GM18505 (cell line): ENCODE results near the gene CES4A.
A peak's percentile ranks its signal among the peaks of the same experiment; 100 is the strongest.
"Not testable (repeated sequence)": the region's sequence is repeated elsewhere in the genome, so short reads cannot be mapped to it uniquely, and the experiment has no call there.

Experiments
- ATAC-seq: cut with Tn5 transposase; IDR thresholded peaks from one replicate; pipeline ENCODE4 v1.9.1; 2021; ENCODE audit not compliant: unreplicated experiment
- POLR2A ChIP-seq: IDR thresholded peaks from 4 replicates; pipeline ENCODE4 v1.6.1; 2011; ENCODE audit warnings: borderline replicate concordance; ENCODE audit not compliant: insufficient read depth, insufficient read length; ENCODE audit errors: extremely low read depth

The CES4A gene

GRCh38 chr16:66949472-66949871 is 38.9 kb upstream of the CES4A start:
- no peak for TF ChIP-seq POLR2A
- no peak for ATAC-seq

- no peak for TF ChIP-seq POLR2A
- no peak for ATAC-seq
Observed at GRCh38 chr16:66950437-66950836, 38.0 kb upstream of the CES4A start.

GRCh38 chr16:66950971-66951790 is 37.2 kb upstream of the CES4A start:
- TF ChIP-seq POLR2A = no peak
- ATAC-seq = no peak

GRCh38 chr16:66952430-66953110 is 35.8 kb upstream of the CES4A start:
- no peak for TF ChIP-seq POLR2A
- no peak for ATAC-seq

GRCh38 chr16:66953462-66954096 is 34.8 kb upstream of the CES4A start:
- no peak for TF ChIP-seq POLR2A
- ATAC-seq = no peak

GRCh38 chr16:66954097-66954659 is 34.2 kb upstream of the CES4A start:
- no peak for ATAC-seq
- TF ChIP-seq POLR2A = no peak

GRCh38 chr16:66955363-66956153 is 32.8 kb upstream of the CES4A start:
- ATAC-seq = not testable (repeated sequence)

GRCh38 chr16:66956154-66956457 is 32.3 kb upstream of the CES4A start:
- ATAC-seq = not testable (repeated sequence)

- TF ChIP-seq POLR2A = no peak
- ATAC-seq = no peak
Observed at GRCh38 chr16:66958857-66959703, 29.3 kb upstream of the CES4A start.

GRCh38 chr16:66959704-66960161 is 28.7 kb upstream of the CES4A start:
- no peak for ATAC-seq

GRCh38 chr16:66960270-66960669 is 28.1 kb upstream of the CES4A start:
- TF ChIP-seq POLR2A = no peak
- ATAC-seq = no peak

More at GRCh38 chr16:66959704-66960161, 28.7 kb upstream of the CES4A start:
- TF ChIP-seq POLR2A = no peak

- TF ChIP-seq POLR2A = no peak
- peak; percentile 81 for ATAC-seq
Observed at GRCh38 chr16:66961065-66961744, 27.2 kb upstream of the CES4A start, which contains the start of gene CES3. Gene CES3 (plus strand): TSS chr16:66961266. CDS start chr16:66961308, 42 bp downstream.

GRCh38 chr16:66961914-66962313 is 26.5 kb upstream of the CES4A start:
- no peak for ATAC-seq
- no peak for TF ChIP-seq POLR2A
